Measurements from ENCODE around the gene MGAT2. TPM values are rescaled to one million over a fixed set of nuclear protein-coding genes. Genes with fewer than 3 reads are reported as not detected.
"Not testable (repeated sequence)": the region's sequence is repeated elsewhere in the genome, so short reads cannot be mapped to it uniquely, and the experiment has no call there.

Gene MGAT2
- polyA plus RNA-seq, 10 donors = 7.6 to 31.5 (median 13.1) TPM

DNA sequence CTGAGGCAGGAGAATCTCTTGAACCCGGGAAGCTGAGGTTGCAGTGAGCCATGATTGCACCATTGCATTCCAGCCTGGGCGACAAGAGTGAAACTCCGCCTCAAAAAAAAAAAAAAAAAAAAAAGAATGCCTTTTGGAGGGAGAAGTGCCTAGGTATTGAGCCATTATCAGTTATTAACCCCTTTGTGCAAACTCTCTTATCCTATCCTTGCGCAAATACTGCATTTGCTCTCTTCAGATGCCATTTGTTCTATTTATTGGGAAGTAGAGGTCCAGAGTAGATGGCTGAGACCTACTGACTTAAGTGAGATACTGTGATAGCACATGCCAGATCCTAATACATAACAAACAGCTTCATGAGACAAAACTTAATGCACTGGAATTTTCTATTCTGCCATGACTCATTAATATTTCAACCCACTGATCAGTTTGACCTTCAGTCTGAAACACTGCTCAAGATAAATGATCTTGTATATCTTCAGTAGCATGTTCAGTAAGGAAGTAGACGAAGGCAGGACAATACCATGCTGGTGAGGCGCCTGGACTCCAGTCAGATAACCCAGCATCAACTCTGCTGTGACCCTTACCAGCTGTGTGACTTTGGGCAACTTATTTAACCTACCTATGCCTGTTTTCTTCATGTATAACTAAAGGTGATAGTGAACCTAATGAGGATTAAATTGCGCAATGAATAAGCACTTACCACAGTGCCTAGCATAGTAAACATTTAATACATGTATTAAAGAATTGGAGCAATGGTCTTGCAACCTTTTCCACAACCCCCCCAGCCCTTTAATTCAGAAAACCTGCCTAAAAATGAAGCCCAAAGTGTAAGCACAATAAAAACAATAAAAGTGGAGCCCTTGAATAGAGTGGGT, 20.2 kb downstream of the MGAT2 start:
- no peak for DNase-seq

DNA sequence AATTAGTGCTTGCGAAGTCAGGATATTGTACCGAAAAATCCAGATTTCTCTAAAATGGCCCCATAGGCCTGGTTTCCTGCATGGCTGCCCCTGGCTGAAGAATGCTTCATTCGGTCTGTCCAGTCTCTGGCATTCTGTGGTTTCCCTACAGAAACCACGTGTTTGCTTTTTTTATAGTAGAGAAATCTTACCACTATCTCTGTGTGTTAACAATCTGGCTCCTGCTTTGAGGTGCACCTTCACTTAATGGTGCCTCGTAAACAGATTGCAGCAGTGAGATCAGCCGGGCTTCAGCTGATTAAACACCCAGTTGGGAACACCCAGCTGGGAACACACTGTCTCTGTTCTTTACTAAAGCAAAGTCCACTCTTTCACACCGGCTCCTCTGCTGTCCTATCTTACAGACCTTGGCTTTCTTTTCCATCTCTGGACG, 21.1 kb downstream of the MGAT2 start:
- DNase-seq = no peak

DNA sequence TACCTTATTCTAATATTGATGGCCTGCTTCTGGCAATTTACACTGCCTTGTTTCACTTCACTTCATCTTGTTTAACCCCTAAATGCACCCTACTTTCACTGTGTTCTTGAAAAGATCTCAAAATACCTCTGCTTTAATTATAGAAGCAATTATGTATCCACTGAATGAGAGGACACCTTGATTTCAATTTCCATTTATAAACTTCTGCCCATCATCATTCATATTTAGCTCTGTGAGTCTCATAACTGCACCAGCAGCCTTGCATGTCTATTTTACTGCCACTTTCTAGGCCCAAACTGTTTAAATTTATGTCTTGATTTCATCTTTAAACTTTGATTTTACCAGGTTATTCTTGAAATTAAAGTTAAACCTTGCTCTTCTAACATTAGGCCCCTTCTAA, 21.6 kb downstream of the MGAT2 start:
- no peak for DNase-seq

DNA sequence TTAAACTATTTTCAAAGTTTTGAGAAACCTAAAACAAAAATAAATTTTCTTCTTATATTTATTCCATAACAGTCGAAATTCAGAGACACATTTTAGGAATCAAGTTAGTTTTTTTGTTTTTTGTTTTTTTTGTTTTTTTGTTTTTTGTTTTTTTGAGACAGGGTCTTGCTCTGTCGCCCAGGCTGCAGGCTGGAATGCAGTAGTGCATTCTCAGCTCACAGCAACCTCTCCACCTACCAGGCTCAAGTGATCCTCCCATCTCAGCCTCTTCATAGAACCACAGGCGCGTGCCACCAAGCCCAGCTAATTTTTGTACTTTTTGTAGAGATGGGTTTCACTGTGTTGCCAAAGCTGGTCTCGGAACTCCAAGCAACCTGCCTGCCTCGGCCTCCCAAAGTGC, 32.9 kb downstream of the MGAT2 start:
- no peak for DNase-seq

DNA sequence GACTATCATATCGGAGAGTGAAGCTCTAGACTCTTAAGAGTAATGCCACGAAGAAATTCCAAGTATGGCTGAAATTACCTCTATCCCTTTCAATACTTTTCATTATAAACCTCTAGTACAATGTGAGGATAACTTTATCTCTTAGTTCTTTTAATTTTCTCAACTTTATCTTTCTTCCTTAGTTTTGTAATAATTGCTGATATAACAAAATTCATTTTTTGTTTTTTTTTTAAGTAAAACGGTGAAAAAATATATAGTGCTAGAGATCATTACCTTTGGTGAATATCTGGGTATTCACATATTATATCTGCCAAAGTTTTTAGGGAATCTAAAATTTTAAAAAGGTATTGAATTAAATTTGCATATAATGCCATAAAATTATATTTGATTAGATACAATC, 33.9 kb downstream of the MGAT2 start:
- no peak for DNase-seq

DNA sequence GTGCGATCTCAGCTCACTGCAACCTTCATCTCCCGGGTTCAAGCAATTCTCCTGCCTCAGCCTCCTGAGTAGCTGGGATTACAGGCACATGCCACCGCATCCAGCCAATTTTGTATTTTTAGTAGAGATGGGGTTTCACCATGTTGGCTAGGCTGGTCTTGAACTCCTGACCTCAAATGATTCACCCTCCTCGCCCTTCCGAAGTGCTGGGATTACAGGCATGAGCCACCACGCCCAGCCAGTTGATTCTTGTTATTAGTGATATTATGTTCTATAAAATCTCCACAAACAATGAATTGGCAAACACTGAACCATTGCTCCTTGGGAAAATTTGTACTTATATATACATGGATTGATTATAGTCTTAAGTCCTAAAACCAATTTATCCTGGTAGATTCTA, 36.9 kb downstream of the MGAT2 start:
- not testable (repeated sequence) for DNase-seq

DNA sequence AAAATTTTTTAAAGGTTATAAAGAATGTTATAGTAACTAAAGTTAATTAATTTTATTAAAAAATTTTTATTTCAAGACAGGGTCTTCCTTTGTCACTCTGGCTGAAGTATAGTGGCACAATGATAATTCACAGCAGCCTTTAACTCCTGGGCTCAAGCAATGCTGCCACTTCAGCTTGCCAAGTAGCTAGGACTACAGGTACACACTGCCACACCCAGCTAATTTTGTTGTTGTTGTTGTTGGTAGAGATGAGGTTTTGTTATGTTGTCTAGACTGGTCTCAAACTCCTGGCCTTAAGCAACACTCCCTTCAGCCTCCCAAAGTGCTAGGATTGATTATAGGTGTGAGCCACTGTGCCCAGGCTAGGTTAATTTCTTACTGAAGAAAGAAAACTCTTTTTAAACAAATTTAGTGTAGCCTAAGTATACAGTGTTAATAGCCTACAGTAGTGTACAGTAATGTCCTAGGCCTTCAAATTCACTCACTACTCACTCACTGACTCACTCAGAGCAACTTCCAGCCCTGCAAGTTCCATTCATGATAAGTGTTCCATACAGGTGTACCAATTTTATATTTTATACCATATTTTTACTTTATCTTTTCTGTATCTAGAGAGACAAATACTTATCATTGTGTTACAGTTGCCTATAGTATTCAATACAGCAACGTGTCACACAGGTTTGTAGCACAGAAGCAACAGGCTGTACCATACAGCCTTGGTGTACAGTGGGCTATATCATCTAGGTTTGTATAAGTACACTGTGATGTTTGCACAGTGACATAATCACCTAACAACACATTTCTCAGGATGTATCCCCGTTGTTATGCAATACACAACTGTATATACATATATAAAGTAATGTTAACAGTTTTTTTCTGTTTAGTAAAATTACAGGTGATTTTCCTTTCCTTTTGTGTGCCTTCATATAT, 39.2 kb downstream of the MGAT2 start:
- no peak for DNase-seq

DNA sequence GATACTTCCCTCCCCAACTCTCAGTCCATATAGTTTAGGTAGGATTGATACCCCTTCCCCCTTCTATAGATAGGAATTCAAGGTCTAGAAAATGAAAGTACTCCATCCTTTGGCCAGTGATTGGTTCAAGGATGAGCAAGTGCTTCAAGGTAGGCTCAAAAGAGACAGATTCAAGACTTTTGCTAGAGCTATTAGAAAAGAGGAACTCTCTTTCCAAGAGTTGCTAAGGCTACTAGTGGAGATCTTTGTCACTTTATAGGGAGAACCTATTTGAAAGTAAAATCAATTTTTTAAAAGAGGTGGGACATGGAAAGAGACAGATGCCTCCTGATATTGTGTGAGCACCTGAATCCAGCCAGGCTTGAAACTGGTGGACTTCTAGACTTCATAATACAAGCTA, 49.9 kb downstream of the MGAT2 start:
- no peak for DNase-seq

Other genes starting within 250 kb of the MGAT2 start
- 1,000 to 10,000 TPM; 1,746 to 2,419 (median 2,026) TPM for gene RPS29, start 34.4 kb upstream of the MGAT2 start, polyA plus RNA-seq (ENCODE audit: insufficient read length in 10 of 10)
- gene LRR1, start 21.9 kb upstream of the MGAT2 start, polyA plus RNA-seq (ENCODE audit: insufficient read length in 10 of 10) = 10 to 100 TPM in 5 of 10 donors, 1 to 10 TPM in 5; 5.7 to 11.8 (median 9.7) TPM
- gene RPL36AL, start 173 bp upstream of the MGAT2 start, polyA plus RNA-seq (ENCODE audit: insufficient read length in 10 of 10) = 100 to 1,000 TPM; 148 to 232 (median 175) TPM
- gene DNAAF2, start 14.4 kb downstream of the MGAT2 start, polyA plus RNA-seq (ENCODE audit: insufficient read length in 10 of 10) = 1 to 10 TPM; 7.2 to 9.8 (median 7.8) TPM
- gene POLE2, start 67.4 kb downstream of the MGAT2 start, polyA plus RNA-seq (ENCODE audit: insufficient read length in 10 of 10) = 10 to 100 TPM in 4 of 10 donors, 1 to 10 TPM in 6; 4.3 to 14.8 (median 8.5) TPM
- 1 to 10 TPM; 3.2 to 7.7 (median 4.7) TPM for gene KLHDC1, start 72.3 kb downstream of the MGAT2 start, polyA plus RNA-seq (ENCODE audit: insufficient read length in 10 of 10)
- 10 to 100 TPM; 64.3 to 76.7 (median 70.4) TPM for gene KLHDC2, start 147.4 kb downstream of the MGAT2 start, polyA plus RNA-seq (ENCODE audit: insufficient read length in 10 of 10)
- gene NEMF, start 232.0 kb downstream of the MGAT2 start, polyA plus RNA-seq (ENCODE audit: insufficient read length in 10 of 10) = 10 to 100 TPM; 37.4 to 61.2 (median 51.9) TPM